Measurements from ENCODE around the gene MTR.

MTR gene

DNA sequence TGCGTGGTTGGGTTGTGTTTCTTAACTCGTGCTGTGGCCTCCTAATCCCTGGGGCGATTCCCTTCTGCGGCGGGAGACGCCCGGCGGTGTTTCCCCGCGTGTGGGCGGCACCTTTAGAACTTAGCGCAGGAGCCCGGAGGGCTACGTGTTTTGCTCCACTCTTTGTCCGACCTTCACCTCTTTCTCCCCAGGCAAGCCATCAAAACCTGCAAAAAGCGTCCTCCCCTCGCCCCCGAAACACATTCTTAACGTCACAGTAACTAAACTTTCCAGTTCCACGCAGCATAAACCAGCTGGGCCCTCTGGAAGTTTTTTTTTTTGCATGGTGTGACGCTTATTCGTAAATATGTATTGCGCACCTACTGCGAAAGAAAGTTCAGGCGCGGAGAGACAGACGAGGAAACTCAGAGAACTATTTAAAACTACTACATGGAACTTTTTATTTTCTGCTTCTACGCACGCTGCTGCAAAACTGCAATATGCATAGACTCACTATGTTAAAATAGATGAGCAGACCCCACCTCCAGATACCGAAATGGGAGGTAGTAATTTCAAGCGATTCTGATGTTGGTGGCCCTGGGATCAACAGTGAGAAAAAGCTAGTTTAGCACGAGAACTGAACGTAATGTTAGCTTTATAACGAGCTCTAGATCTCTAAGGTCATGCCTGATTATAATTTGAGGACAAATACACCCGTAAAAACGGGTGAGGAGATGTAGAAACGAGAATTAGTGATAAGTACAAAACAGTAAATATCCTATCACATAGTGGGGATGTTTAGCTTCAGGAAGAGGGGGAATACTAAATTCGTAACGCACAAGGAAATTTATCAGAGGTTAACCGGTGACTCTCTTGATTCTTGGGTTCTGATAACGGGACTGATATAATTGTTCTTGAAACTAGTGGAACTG is 920 bp downstream of the MTR start:
- H3K36me3 ChIP-seq, result no peaks in the 10 kb centered on the region
- peak overlapping the region; percentile 84 to 98 for H3K4me3 ChIP-seq (ENCODE audit: low read depth in 1 of 2, low read length in 1 of 2)
- H3K9me3 ChIP-seq, result no peaks in the 10 kb centered on the region
- no peak for TF ChIP-seq CTCF (IDR thresholded peaks at IDR 0.05)
- peaks cover 14 to 17% of the 10 kb centered on the region in 2 experiments for H3K4me1 ChIP-seq (ENCODE audit: control insufficient read depth in 1 of 2, insufficient read depth in 1 of 2, low read depth in 1 of 2, low read length in 1 of 2)
- H3K27me3 ChIP-seq, result peaks cover 12% of the 10 kb centered on the region
- H3K27ac ChIP-seq, result peak overlapping the region; percentile 77

GRCh38 chr1:236799001-236799400 is 3.9 kb downstream of the MTR start:
- Histone ChIP-seq H3K36me3 (no peaks in the 10 kb centered on the region), H3K9me3 (no peaks in the 10 kb centered on the region), H3K4me1 (ENCODE audit: control insufficient read depth in 1 of 2, insufficient read depth in 1 of 2, low read depth in 1 of 2, low read length in 1 of 2) (peaks cover 14 to 17% of the 10 kb centered on the region in 2 experiments), H3K27ac (no peak overlapping the region), H3K27me3 (no peaks in the 10 kb centered on the region), H3K4me3 (ENCODE audit: low read depth in 1 of 2, low read length in 1 of 2) (no peak overlapping the region)
- TF ChIP-seq CTCF (IDR thresholded peaks at IDR 0.05), result no peak

- TF ChIP-seq CTCF (IDR thresholded peaks at IDR 0.05), result no peak
- no peak overlapping the region for H3K27ac ChIP-seq
- H3K27me3 ChIP-seq, result no peaks in the 10 kb centered on the region
- peaks cover 11 to 12% of the 10 kb centered on the region in 2 experiments for H3K4me1 ChIP-seq (ENCODE audit: control insufficient read depth in 1 of 2, insufficient read depth in 1 of 2, low read depth in 1 of 2, low read length in 1 of 2)
- H3K9me3 ChIP-seq, result no peaks in the 10 kb centered on the region
- no peaks in the 10 kb centered on the region for H3K36me3 ChIP-seq
- H3K4me3 ChIP-seq (ENCODE audit: low read depth in 1 of 2, low read length in 1 of 2), result no peak overlapping the region
Measured at GRCh38 chr1:236800002-236800620, 5.0 kb downstream of the MTR start.

GRCh38 chr1:236800623-236801022 is 5.5 kb downstream of the MTR start:
- Histone ChIP-seq H3K4me1 (ENCODE audit: control insufficient read depth in 1 of 2, insufficient read depth in 1 of 2, low read depth in 1 of 2, low read length in 1 of 2) (peaks cover 8 to 9% of the 10 kb centered on the region in 2 experiments), H3K4me3 (ENCODE audit: low read depth in 1 of 2, low read length in 1 of 2) (no peak overlapping the region), H3K27ac (no peak overlapping the region), H3K27me3 (no peaks in the 10 kb centered on the region), H3K9me3 (no peaks in the 10 kb centered on the region), H3K36me3 (no peaks in the 10 kb centered on the region)
- no peak for TF ChIP-seq CTCF (IDR thresholded peaks at IDR 0.05)

DNA sequence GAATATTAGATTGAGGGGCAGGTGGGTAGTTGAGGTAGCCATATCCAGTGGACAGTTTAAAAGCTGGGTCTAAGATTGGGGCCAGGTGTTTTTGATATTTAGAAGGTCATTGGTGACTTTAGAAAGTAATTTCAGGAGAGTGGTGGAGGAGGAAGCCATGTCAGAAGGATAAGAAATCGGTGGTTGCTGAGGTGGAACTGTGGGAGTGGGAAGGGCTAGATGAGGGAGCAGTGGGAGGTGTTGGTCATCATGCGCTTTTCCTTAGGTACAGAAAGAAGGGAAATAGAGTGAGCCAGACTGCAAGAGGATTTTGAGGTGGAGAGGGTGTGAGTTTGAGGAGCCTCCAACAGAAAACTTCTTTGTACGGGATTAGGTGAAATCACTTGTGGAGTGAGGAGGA is 7.2 kb downstream of the MTR start:
- H3K4me3 ChIP-seq (ENCODE audit: low read depth in 1 of 2, low read length in 1 of 2), result no peak overlapping the region
- H3K27me3 ChIP-seq, result no peaks in the 10 kb centered on the region
- H3K9me3 ChIP-seq, result no peaks in the 10 kb centered on the region
- no peak for TF ChIP-seq CTCF (IDR thresholded peaks at IDR 0.05)
- no peak overlapping the region for H3K27ac ChIP-seq
- H3K36me3 ChIP-seq, result no peaks in the 10 kb centered on the region
- H3K4me1 ChIP-seq (ENCODE audit: control insufficient read depth in 1 of 2, insufficient read depth in 1 of 2, low read depth in 1 of 2, low read length in 1 of 2), result no peaks in the 10 kb centered on the region

All from neutrophil (primary cell).